Measurements from ENCODE around the gene TMEM232. TPM values are rescaled to one million over a fixed set of nuclear protein-coding genes. Genes with fewer than 3 reads are reported as not detected.

TMEM232 gene
- polyA plus RNA-seq (2012; ENCODE audit: low read depth, missing spikeins), result 0.56 TPM

- FAIRE-seq (peak; percentile 97), DNase-seq (ENCODE audit: insufficient read length, low spot score) (no peak)
- no peak for TF ChIP-seq SPI1 (IDR thresholded peaks at IDR 0.05; ENCODE audit: low read depth, low read length)
- TF ChIP-seq PAX5 (IDR thresholded peaks at IDR 0.05; ENCODE audit: insufficient read depth, low read length, severe bottlenecking), result no peak
- TF ChIP-seq TAF1 (IDR thresholded peaks at IDR 0.05; ENCODE audit: low read depth, low read length), result no peak
- TF ChIP-seq POU2F2 (IDR thresholded peaks at IDR 0.05; ENCODE audit: low read depth, low read length), result no peak
- no peak for TF ChIP-seq POLR2A (IDR thresholded peaks at IDR 0.05; ENCODE audit: low read depth, low read length)
- TF ChIP-seq POLR2AphosphoS5 (IDR thresholded peaks at IDR 0.05; ENCODE audit: low read depth, low read length), result no peak
Observed at GRCh38 chr5:110726249-110727024, at the start of gene TMEM232. TSS of gene TMEM232 (minus strand) at chr5:110726671. CDS start at chr5:110667352, 59,319 bp downstream.

GRCh38 chr5:110770286-110770685 is 43.8 kb upstream of the TMEM232 start:
- DNase-seq (ENCODE audit: insufficient read length, low spot score) (no peak), FAIRE-seq (no peak)
- TF ChIP-seq POLR2AphosphoS5 (IDR thresholded peaks at IDR 0.05; ENCODE audit: low read depth, low read length) (no peak), POU2F2 (IDR thresholded peaks at IDR 0.05; ENCODE audit: low read depth, low read length) (no peak)

GRCh38 chr5:110769000-110769681 is 42.7 kb upstream of the TMEM232 start:
- FAIRE-seq (no peak), DNase-seq (ENCODE audit: insufficient read length, low spot score) (no peak)
- no peak for TF ChIP-seq POU2F2 (IDR thresholded peaks at IDR 0.05; ENCODE audit: low read depth, low read length)
- no peak for TF ChIP-seq POLR2AphosphoS5 (IDR thresholded peaks at IDR 0.05; ENCODE audit: low read depth, low read length)
- no peak for TF ChIP-seq PAX5 (IDR thresholded peaks at IDR 0.05; ENCODE audit: insufficient read depth, low read length, severe bottlenecking)
- TF ChIP-seq SPI1 (IDR thresholded peaks at IDR 0.05; ENCODE audit: low read depth, low read length), result no peak
- TF ChIP-seq POLR2A (IDR thresholded peaks at IDR 0.05; ENCODE audit: low read depth, low read length), result no peak
- TF ChIP-seq TAF1 (IDR thresholded peaks at IDR 0.05; ENCODE audit: low read depth, low read length), result no peak

- TF ChIP-seq POLR2A (IDR thresholded peaks at IDR 0.05; ENCODE audit: low read depth, low read length), result no peak
- TF ChIP-seq PAX5 (IDR thresholded peaks at IDR 0.05; ENCODE audit: insufficient read depth, low read length, severe bottlenecking), result no peak
- TF ChIP-seq POU2F2 (IDR thresholded peaks at IDR 0.05; ENCODE audit: low read depth, low read length), result no peak
- no peak for TF ChIP-seq POLR2AphosphoS5 (IDR thresholded peaks at IDR 0.05; ENCODE audit: low read depth, low read length)
- no peak for TF ChIP-seq SPI1 (IDR thresholded peaks at IDR 0.05; ENCODE audit: low read depth, low read length)
- TF ChIP-seq TAF1 (IDR thresholded peaks at IDR 0.05; ENCODE audit: low read depth, low read length), result no peak
- no peak for DNase-seq (ENCODE audit: insufficient read length, low spot score)
- no peak for FAIRE-seq
Observed at GRCh38 chr5:110768138-110768860, 41.8 kb upstream of the TMEM232 start.

- DNase-seq (ENCODE audit: insufficient read length, low spot score) (no peak), FAIRE-seq (no peak)
- TF ChIP-seq POLR2AphosphoS5 (IDR thresholded peaks at IDR 0.05; ENCODE audit: low read depth, low read length) (no peak), PAX5 (IDR thresholded peaks at IDR 0.05; ENCODE audit: insufficient read depth, low read length, severe bottlenecking) (no peak), POLR2A (IDR thresholded peaks at IDR 0.05; ENCODE audit: low read depth, low read length) (no peak), TAF1 (IDR thresholded peaks at IDR 0.05; ENCODE audit: low read depth, low read length) (no peak), POU2F2 (IDR thresholded peaks at IDR 0.05; ENCODE audit: low read depth, low read length) (no peak), SPI1 (IDR thresholded peaks at IDR 0.05; ENCODE audit: low read depth, low read length) (no peak)
Observed at GRCh38 chr5:110760158-110760557, 33.7 kb upstream of the TMEM232 start.

- no peak for TF ChIP-seq TAF1 (IDR thresholded peaks at IDR 0.05; ENCODE audit: low read depth, low read length)
- TF ChIP-seq PAX5 (IDR thresholded peaks at IDR 0.05; ENCODE audit: insufficient read depth, low read length, severe bottlenecking), result no peak
- TF ChIP-seq POLR2AphosphoS5 (IDR thresholded peaks at IDR 0.05; ENCODE audit: low read depth, low read length), result no peak
- TF ChIP-seq POLR2A (IDR thresholded peaks at IDR 0.05; ENCODE audit: low read depth, low read length), result no peak
- no peak for TF ChIP-seq POU2F2 (IDR thresholded peaks at IDR 0.05; ENCODE audit: low read depth, low read length)
- TF ChIP-seq SPI1 (IDR thresholded peaks at IDR 0.05; ENCODE audit: low read depth, low read length), result no peak
- DNase-seq (ENCODE audit: insufficient read length, low spot score), result no peak
- FAIRE-seq, result peak; percentile 86
Observed at GRCh38 chr5:110757118-110757729, 30.8 kb upstream of the TMEM232 start.

- TF ChIP-seq POLR2A (IDR thresholded peaks at IDR 0.05; ENCODE audit: low read depth, low read length) (no peak), SPI1 (IDR thresholded peaks at IDR 0.05; ENCODE audit: low read depth, low read length) (no peak), TAF1 (IDR thresholded peaks at IDR 0.05; ENCODE audit: low read depth, low read length) (no peak), POLR2AphosphoS5 (IDR thresholded peaks at IDR 0.05; ENCODE audit: low read depth, low read length) (no peak), PAX5 (IDR thresholded peaks at IDR 0.05; ENCODE audit: insufficient read depth, low read length, severe bottlenecking) (no peak), POU2F2 (IDR thresholded peaks at IDR 0.05; ENCODE audit: low read depth, low read length) (no peak)
- DNase-seq (ENCODE audit: insufficient read length, low spot score) (no peak), FAIRE-seq (no peak)
Observed at GRCh38 chr5:110754181-110754580, 27.7 kb upstream of the TMEM232 start.

- FAIRE-seq, result no peak
Observed at GRCh38 chr5:110753600-110753999, 27.1 kb upstream of the TMEM232 start.

GRCh38 chr5:110752953-110753352 is 26.5 kb upstream of the TMEM232 start:
- TF ChIP-seq SPI1 (IDR thresholded peaks at IDR 0.05; ENCODE audit: low read depth, low read length) (no peak), POLR2AphosphoS5 (IDR thresholded peaks at IDR 0.05; ENCODE audit: low read depth, low read length) (no peak), TAF1 (IDR thresholded peaks at IDR 0.05; ENCODE audit: low read depth, low read length) (no peak), PAX5 (IDR thresholded peaks at IDR 0.05; ENCODE audit: insufficient read depth, low read length, severe bottlenecking) (no peak), POU2F2 (IDR thresholded peaks at IDR 0.05; ENCODE audit: low read depth, low read length) (no peak)

More at GRCh38 chr5:110753600-110753999, 27.1 kb upstream of the TMEM232 start:
- DNase-seq (ENCODE audit: insufficient read length, low spot score), result no peak
- TF ChIP-seq POLR2AphosphoS5 (IDR thresholded peaks at IDR 0.05; ENCODE audit: low read depth, low read length) (no peak), POLR2A (IDR thresholded peaks at IDR 0.05; ENCODE audit: low read depth, low read length) (no peak)

More at GRCh38 chr5:110752953-110753352, 26.5 kb upstream of the TMEM232 start:
- FAIRE-seq (peak; percentile 13), DNase-seq (ENCODE audit: insufficient read length, low spot score) (no peak)
